GM21825 (cell line): ENCODE measurements around the gene NFKBIA.
"Not testable (repeated sequence)": the region's sequence is repeated elsewhere in the genome, so short reads cannot be mapped to it uniquely, and the experiment has no call there.

Experiments used
- ATAC-seq: cut with Tn5 transposase; IDR thresholded peaks from one replicate; pipeline ENCODE4 v1.9.1; 2021; ENCODE audit warnings: mild to moderate bottlenecking, moderate library complexity; ENCODE audit not compliant: unreplicated experiment

Gene NFKBIA

GRCh38 chr14:35392103-35392502 lies 12.4 kb downstream of the NFKBIA start:
- no peak for ATAC-seq

GRCh38 chr14:35391388-35391710 lies 13.2 kb downstream of the NFKBIA start:
- ATAC-seq, result no peak

- ATAC-seq, result no peak
Measured at GRCh38 chr14:35390577-35391387, 13.8 kb downstream of the NFKBIA start.

GRCh38 chr14:35389315-35389667 lies 15.3 kb downstream of the NFKBIA start:
- ATAC-seq, result no peak

GRCh38 chr14:35388656-35389314 lies 15.8 kb downstream of the NFKBIA start:
- ATAC-seq, result no peak

- ATAC-seq, result no peak
Measured at GRCh38 chr14:35387713-35388579, 16.6 kb downstream of the NFKBIA start.

- no peak for ATAC-seq
Measured at GRCh38 chr14:35387219-35387618, 17.3 kb downstream of the NFKBIA start.

- no peak for ATAC-seq
Measured at GRCh38 chr14:35386673-35387125, 17.9 kb downstream of the NFKBIA start.

GRCh38 chr14:35385042-35385839 lies 19.3 kb downstream of the NFKBIA start:
- ATAC-seq, result no peak

- ATAC-seq, result no peak
Measured at GRCh38 chr14:35384455-35385041, 20.0 kb downstream of the NFKBIA start.

- ATAC-seq, result no peak
Measured at GRCh38 chr14:35383569-35384454, 20.7 kb downstream of the NFKBIA start.

- ATAC-seq, result no peak
Measured at GRCh38 chr14:35380794-35381193, 23.8 kb downstream of the NFKBIA start.

- ATAC-seq, result not testable (repeated sequence)
Measured at GRCh38 chr14:35379234-35379933, 25.2 kb downstream of the NFKBIA start.

- ATAC-seq, result no peak
Measured at GRCh38 chr14:35378425-35379233, 25.9 kb downstream of the NFKBIA start.

GRCh38 chr14:35375558-35376025 lies 29.0 kb downstream of the NFKBIA start:
- ATAC-seq, result no peak

GRCh38 chr14:35374263-35374712 lies 30.3 kb downstream of the NFKBIA start:
- ATAC-seq, result no peak

GRCh38 chr14:35373208-35373607 lies 31.3 kb downstream of the NFKBIA start:
- not testable (repeated sequence) for ATAC-seq

- ATAC-seq, result no peak
Measured at GRCh38 chr14:35370969-35371368, 33.6 kb downstream of the NFKBIA start.
